Measurements from ENCODE around the gene ELOVL5. TPM values are rescaled to one million over a fixed set of nuclear protein-coding genes. Genes with fewer than 3 reads are reported as not detected.

ELOVL5 gene
- total RNA-seq, 2 experiments from 2014 or later = 98.1 to 106 TPM

- DNase-seq = peak; percentile 29
- no peaks in the 10 kb centered on the region for H3K27me3 Mint-ChIP-seq
- H3K9me3 Mint-ChIP-seq (ENCODE audit: low read depth) = no peaks in the 10 kb centered on the region
- H3K36me3 Mint-ChIP-seq (ENCODE audit: low read depth) = peaks cover 2% of the 10 kb centered on the region
- no peak overlapping the region for H3K27ac Mint-ChIP-seq
- ChIA-PET POLR2A (no interaction called here), CTCF (interaction anchor here (0.5 kb wide), 1 partner anchor 59 kb away, joined by 6 read pairs; no protein-coding TSS in a partner anchor)
- intact Hi-C loops (cut with DNase I, micrococcal nuclease) = no loop called here
- peak; percentile 47 for ATAC-seq
- peaks cover 37% of the 10 kb centered on the region for H3K4me1 Mint-ChIP-seq
- H3K4me3 Mint-ChIP-seq = no peak overlapping the region
Observed at GRCh38 chr6:53239526-53239925, 109.2 kb downstream of the ELOVL5 start.

DNA sequence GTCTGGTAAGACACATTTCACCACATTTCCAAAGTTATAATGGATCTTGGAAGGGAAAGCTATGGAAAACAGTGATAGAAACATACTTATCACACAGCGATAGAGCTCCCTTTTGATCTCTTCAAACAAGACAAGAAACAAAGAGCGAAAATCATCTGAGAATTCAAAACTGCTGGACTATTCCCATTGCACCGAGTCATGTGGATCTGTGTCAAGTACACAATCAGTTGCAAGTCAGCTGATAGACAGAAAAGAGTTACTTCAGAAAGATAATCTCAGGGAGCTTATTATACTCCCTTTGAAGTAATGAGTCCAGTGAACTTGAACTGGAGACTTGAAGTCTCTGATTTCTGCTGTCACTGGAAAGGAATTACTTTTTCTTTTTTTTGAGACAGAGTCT, 110.4 kb downstream of the ELOVL5 start:
- ATAC-seq (no peak), DNase-seq (no peak)
- POLR2A ChIA-PET = no interaction called here
- Mint-ChIP-seq H3K9me3 (ENCODE audit: low read depth) (no peaks in the 10 kb centered on the region), H3K4me3 (no peak overlapping the region), H3K4me1 (peaks cover 37% of the 10 kb centered on the region), H3K36me3 (ENCODE audit: low read depth) (peaks cover 2% of the 10 kb centered on the region), H3K27me3 (no peaks in the 10 kb centered on the region), H3K27ac (no peak overlapping the region)
- CTCF ChIA-PET = interaction anchor here (0.6 to 0.8 kb wide), 2 partner anchors 98 to 494 kb away, joined by 3 to 5 read pairs; no protein-coding TSS in a partner anchor
- intact Hi-C loops (cut with DNase I, micrococcal nuclease) = no loop called here

DNA sequence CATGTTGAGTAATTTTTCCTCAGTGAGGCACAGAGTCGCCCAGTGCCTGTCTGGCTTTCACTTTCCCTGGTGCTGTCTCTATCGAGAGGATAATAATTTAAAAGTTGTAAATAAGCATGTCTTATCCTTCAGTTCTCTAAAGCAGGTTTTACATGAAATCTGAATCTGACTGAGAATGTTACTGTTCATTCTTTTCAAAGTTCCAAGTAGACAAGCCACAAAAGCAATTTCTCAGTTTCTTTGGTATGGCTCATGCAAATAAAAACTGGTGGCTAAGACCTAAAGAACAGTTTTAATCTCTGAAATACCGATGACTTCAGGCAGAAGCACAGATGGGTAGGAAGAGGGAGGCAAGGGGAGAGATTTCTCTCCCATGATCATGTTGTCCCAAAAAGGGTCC, 112.5 kb downstream of the ELOVL5 start:
- peak; percentile 25 for DNase-seq
- ChIA-PET CTCF (interaction anchor here (0.7 kb wide), 1 partner anchor 101 kb away, joined by 3 read pairs; no protein-coding TSS in a partner anchor), POLR2A (no interaction called here)
- H3K27ac Mint-ChIP-seq = peak overlapping the region; percentile 38
- no peaks in the 10 kb centered on the region for H3K9me3 Mint-ChIP-seq (ENCODE audit: low read depth)
- peak; percentile 47 for ATAC-seq
- H3K4me1 Mint-ChIP-seq = peaks cover 48% of the 10 kb centered on the region
- peaks cover 2% of the 10 kb centered on the region for H3K36me3 Mint-ChIP-seq (ENCODE audit: low read depth)
- intact Hi-C loops (cut with DNase I, micrococcal nuclease) = no loop called here
- H3K4me3 Mint-ChIP-seq = peak overlapping the region; percentile 13
- no peaks in the 10 kb centered on the region for H3K27me3 Mint-ChIP-seq

GRCh38 chr6:53235508-53235907, 113.2 kb downstream of the ELOVL5 start:
- CTCF ChIA-PET = interaction anchor here (0.7 kb wide), 2 partner anchors 102 to 190 kb away, joined by 3 read pairs; no protein-coding TSS in a partner anchor
- H3K4me1 Mint-ChIP-seq = peaks cover 46% of the 10 kb centered on the region
- H3K27ac Mint-ChIP-seq = peak overlapping the region; percentile 11
- intact Hi-C loops (cut with DNase I, micrococcal nuclease) = no loop called here
- DNase-seq (no peak), ATAC-seq (no peak)
- H3K4me3 Mint-ChIP-seq = peak overlapping the region; percentile 13
- H3K9me3 Mint-ChIP-seq (ENCODE audit: low read depth) = no peaks in the 10 kb centered on the region
- no peaks in the 10 kb centered on the region for H3K27me3 Mint-ChIP-seq
- POLR2A ChIA-PET = no interaction called here
- H3K36me3 Mint-ChIP-seq (ENCODE audit: low read depth) = peaks cover 2% of the 10 kb centered on the region

DNA sequence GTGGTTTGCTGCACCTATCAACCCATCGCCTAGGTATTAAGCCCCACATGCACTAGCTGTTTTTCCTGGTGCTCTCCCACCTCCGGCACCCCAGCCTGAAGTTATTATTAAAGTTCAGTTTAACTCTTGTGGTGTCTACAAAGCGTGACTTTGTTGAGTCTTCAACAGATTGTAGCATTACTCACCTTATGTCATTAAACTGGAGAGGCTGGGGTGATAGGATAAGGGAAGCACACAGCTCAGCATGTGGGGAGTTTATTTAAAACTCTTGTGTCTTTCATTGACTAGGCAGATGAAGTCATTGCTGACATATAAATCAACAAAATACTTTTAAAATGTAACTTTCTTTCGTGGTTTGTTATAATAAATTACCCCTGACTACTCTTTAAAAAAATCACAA, 115.4 kb downstream of the ELOVL5 start:
- Mint-ChIP-seq H3K4me1 (peaks cover 32% of the 10 kb centered on the region), H3K27me3 (no peaks in the 10 kb centered on the region), H3K27ac (no peak overlapping the region), H3K36me3 (ENCODE audit: low read depth) (no peaks in the 10 kb centered on the region), H3K4me3 (no peak overlapping the region), H3K9me3 (ENCODE audit: low read depth) (no peaks in the 10 kb centered on the region)
- ATAC-seq = no peak
- POLR2A ChIA-PET = no interaction called here
- intact Hi-C loops (cut with DNase I, micrococcal nuclease) = loop anchor here in 1 of 2 experiments (5.0 kb wide), 2 partner anchors 129 to 194 kb away; no protein-coding TSS in a partner anchor
- CTCF ChIA-PET = interaction anchor here (0.7 to 1.0 kb wide), 2 partner anchors 158 to 249 kb away, joined by 3 read pairs; no protein-coding TSS in a partner anchor
- no peak for DNase-seq

DNA sequence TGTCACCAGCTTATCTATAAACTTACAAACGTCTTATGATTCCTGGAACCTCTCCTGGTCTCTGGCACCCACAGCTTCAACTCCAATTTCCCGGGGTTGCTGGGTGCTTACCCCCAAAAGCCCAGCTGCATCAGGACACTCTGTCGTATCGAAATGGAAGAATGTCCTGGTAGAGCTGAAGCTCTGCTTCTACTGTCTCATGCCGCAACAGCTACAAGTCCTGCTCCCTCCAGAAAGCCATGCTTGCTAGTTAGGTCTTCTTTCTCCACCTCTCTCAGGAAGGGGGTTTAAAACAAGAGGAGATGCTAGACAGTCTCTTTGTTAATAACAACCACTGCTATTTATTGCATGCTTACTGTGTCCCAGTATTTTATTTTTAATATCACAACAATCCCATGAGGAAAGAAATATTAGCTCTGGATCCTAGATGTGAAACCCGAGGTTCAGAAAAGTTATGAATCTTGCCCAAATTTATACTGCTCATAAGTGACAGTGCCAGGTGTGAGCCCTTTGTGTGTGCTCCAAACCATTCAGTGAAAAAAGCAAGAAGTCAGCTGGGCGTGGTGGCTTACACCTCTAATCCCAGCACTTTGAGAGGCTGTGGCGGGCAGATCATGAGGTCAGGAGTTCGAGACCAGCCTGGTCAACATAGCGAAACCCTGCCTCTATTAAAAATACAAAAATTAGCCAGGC, 117.8 kb downstream of the ELOVL5 start:
- Mint-ChIP-seq H3K9me3 (ENCODE audit: low read depth) (no peaks in the 10 kb centered on the region), H3K4me3 (no peak overlapping the region), H3K36me3 (ENCODE audit: low read depth) (no peaks in the 10 kb centered on the region), H3K27ac (no peak overlapping the region), H3K27me3 (no peaks in the 10 kb centered on the region), H3K4me1 (peaks cover 25% of the 10 kb centered on the region)
- ATAC-seq = no peak
- POLR2A ChIA-PET = no interaction called here
- intact Hi-C loops (cut with DNase I, micrococcal nuclease) = loop anchor here in 1 of 2 experiments (5.0 kb wide), 2 partner anchors 131 to 196 kb away; no protein-coding TSS in a partner anchor
- no peak for DNase-seq
- CTCF ChIA-PET = interaction anchor here (0.8 to 2.0 kb wide), 3 partner anchors 59 to 262 kb away, joined by 4 to 10 read pairs (median 4); no protein-coding TSS in a partner anchor

DNA sequence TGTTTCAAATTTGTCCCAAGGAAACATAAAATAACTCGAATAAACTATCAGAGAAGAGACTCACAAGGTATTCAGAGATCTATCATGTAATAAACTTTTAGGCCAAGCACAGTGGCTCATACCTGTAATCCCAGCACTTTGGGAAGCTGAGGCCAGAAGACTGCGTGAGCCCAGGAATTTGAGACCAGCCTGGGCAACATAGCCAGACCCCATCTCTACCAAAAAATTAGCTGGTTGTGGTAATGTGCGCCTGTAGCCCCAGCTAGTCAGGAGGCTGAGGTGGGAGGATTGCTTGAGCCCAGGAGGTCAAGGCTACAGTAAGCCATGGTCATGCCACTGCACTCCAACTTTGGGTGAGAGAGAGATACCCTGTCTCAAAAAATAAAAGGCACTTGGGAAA, 120.9 kb downstream of the ELOVL5 start:
- intact Hi-C loops (cut with DNase I, micrococcal nuclease) = no loop called here
- ChIA-PET CTCF (interaction anchor here (0.7 to 1.0 kb wide), 2 partner anchors 31 to 55 kb away, joined by 3 to 4 read pairs; no protein-coding TSS in a partner anchor), POLR2A (no interaction called here)
- no peaks in the 10 kb centered on the region for H3K9me3 Mint-ChIP-seq (ENCODE audit: low read depth)
- DNase-seq (no peak), ATAC-seq (no peak)
- peaks cover 19% of the 10 kb centered on the region for H3K4me1 Mint-ChIP-seq
- H3K4me3 Mint-ChIP-seq = no peak overlapping the region
- H3K27me3 Mint-ChIP-seq = no peaks in the 10 kb centered on the region
- H3K36me3 Mint-ChIP-seq (ENCODE audit: low read depth) = no peaks in the 10 kb centered on the region
- no peak overlapping the region for H3K27ac Mint-ChIP-seq

- Mint-ChIP-seq H3K9me3 (ENCODE audit: low read depth) (no peaks in the 10 kb centered on the region), H3K27me3 (no peaks in the 10 kb centered on the region), H3K27ac (no peak overlapping the region), H3K36me3 (ENCODE audit: low read depth) (no peaks in the 10 kb centered on the region), H3K4me1 (peaks cover 8% of the 10 kb centered on the region), H3K4me3 (no peak overlapping the region)
- DNase-seq (no peak), ATAC-seq (no peak)
- POLR2A ChIA-PET = no interaction called here
- CTCF ChIA-PET = interaction anchor here (0.7 kb wide), 1 partner anchor 208 kb away, joined by 3 read pairs; no protein-coding TSS in a partner anchor
- intact Hi-C loops (cut with DNase I, micrococcal nuclease) = no loop called here
Observed at GRCh38 chr6:53220605-53221004, 128.1 kb downstream of the ELOVL5 start.

Small RNA genes lying within 50 kb of the gene (microRNA-seq; reads per million reads assigned to microRNA genes)
- not detected for gene MIR5685 (ENCODE audit: borderline replicate concordance)

Other genes starting within 250 kb of the ELOVL5 start
- gene GCM1, start 200.1 kb downstream of the ELOVL5 start, total RNA-seq = under 1 TPM in 1 of 2 experiments, not detected in 1; 0.07 TPM
- 10 to 100 TPM; 18.2 to 23.5 TPM for gene GCLC, start 196.2 kb upstream of the ELOVL5 start, total RNA-seq